IMR-90 (cell line): Measurements from ENCODE around the gene PRDM12. TPM values are rescaled to one million over a fixed set of nuclear protein-coding genes. Genes with fewer than 3 reads are reported as not detected.

Experiments used
- ATAC-seq: fragments of 200-7000 bp; cut with Tn5 transposase; 2 replicates; pipeline ENCODE4 v1.9.1; 2020; ENCODE audit warnings: low read depth, mild to moderate bottlenecking, moderate library complexity
- BruUV-seq: library from RNA; stranded (reverse); fragments of 400-500 nt; replicated peaks from 2 replicates; lab custom pipeline; 2021; lab: Mats Ljungman, UMichigan
- CTCF ChIA-PET: fragments of 300-600 bp; formaldehyde crosslinking; extraction: SDS; loops from one replicate; lab custom pipeline; 2021; ENCODE audit warnings: antibody characterized with exemption; lab: Yijun Ruan, JAX
- POLR2A ChIA-PET: fragments of 300-600 bp; sonication (Branson Sonifier 250); formaldehyde crosslinking; loops from one replicate; lab custom pipeline; 2022; ENCODE audit warnings: antibody characterized with exemption; ENCODE audit not compliant: unreplicated experiment; lab: Charles Lee
- DNase-seq: peaks from one replicate; pipeline ENCODE4 v3.0.0; 2013
- H2AFZ ChIP-seq: replicated peaks from 2 replicates; pipeline ENCODE3; 2013; ENCODE audit warnings: low read length, mild to moderate bottlenecking; ENCODE audit not compliant: poor library complexity
- H2AK5ac ChIP-seq: 2 replicates; pipeline ENCODE4 v1.6.1; 2013; ENCODE audit warnings: low read depth, low read length, inconsistent platforms
- H2AK9ac ChIP-seq: replicated peaks from 2 replicates; pipeline ENCODE3; 2013; ENCODE audit warnings: mild to moderate bottlenecking, low read depth, low read length, moderate library complexity; ENCODE audit not compliant: poor library complexity
- H2BK120ac ChIP-seq: 2 replicates; pipeline ENCODE4 v1.6.1; 2013; ENCODE audit warnings: low read depth, low read length, inconsistent platforms
- H2BK15ac ChIP-seq: 3 replicates; pipeline ENCODE4 v1.6.1; 2013; ENCODE audit warnings: low read depth, low read length, inconsistent platforms
- H2BK20ac ChIP-seq: 2 replicates; pipeline ENCODE4 v1.6.1; 2013; ENCODE audit warnings: low read depth, mild to moderate bottlenecking, inconsistent platforms, low read length, moderate library complexity
- H2BK5ac ChIP-seq: 2 replicates; pipeline ENCODE4 v1.6.1; 2013; ENCODE audit warnings: mild to moderate bottlenecking, low read depth, low read length, inconsistent platforms; ENCODE audit not compliant: poor library complexity, severe bottlenecking
- H3K14ac ChIP-seq: replicated peaks from 2 replicates; pipeline ENCODE4 v1.6.1; 2013; ENCODE audit warnings: low read depth, low read length, inconsistent platforms
- H3K18ac ChIP-seq: 2 replicates; pipeline ENCODE4 v1.6.1; 2013; ENCODE audit warnings: low read depth, low read length, control low read depth
- H3K23ac ChIP-seq: 2 replicates; pipeline ENCODE4 v1.6.1; 2013; ENCODE audit warnings: low read depth, low read length, inconsistent platforms
- H3K27ac ChIP-seq: 2 replicates; pipeline ENCODE4 v1.5.1; 2013; ENCODE audit warnings: mild to moderate bottlenecking, control low read depth, low read length; ENCODE audit not compliant: insufficient read depth
- H3K27me3 ChIP-seq: 2 replicates; pipeline ENCODE4 v1.6.1; 2013; ENCODE audit warnings: low read length; ENCODE audit not compliant: control insufficient read depth, insufficient read depth
- H3K36me3 ChIP-seq: 2 replicates; pipeline ENCODE4 v1.6.1; 2013; ENCODE audit warnings: low read length, mixed read lengths; ENCODE audit not compliant: control insufficient read depth, insufficient read depth
- H3K4ac ChIP-seq: 2 replicates; pipeline ENCODE4 v1.6.1; 2013; ENCODE audit warnings: low read depth, low read length, inconsistent platforms
- H3K4me1 ChIP-seq: 2 replicates; pipeline ENCODE4 v1.6.1; 2013; ENCODE audit warnings: low read length, mixed read lengths; ENCODE audit not compliant: control insufficient read depth, insufficient read depth
- H3K4me2 ChIP-seq: 2 replicates; pipeline ENCODE4 v1.6.1; 2013; ENCODE audit warnings: low read depth, mild to moderate bottlenecking, control low read depth, low read length, moderate library complexity
- H3K4me3 ChIP-seq: 2 replicates; pipeline ENCODE4 v1.5.1; 2013; ENCODE audit warnings: low read depth, mild to moderate bottlenecking, control low read depth, low read length, moderate library complexity; ENCODE audit not compliant: insufficient read depth
- H3K56ac ChIP-seq: 2 replicates; pipeline ENCODE4 v1.6.1; 2013; ENCODE audit warnings: low read length, inconsistent platforms; ENCODE audit not compliant: insufficient read depth; ENCODE audit errors: extremely low read depth
- H3K79me1 ChIP-seq, 2 experiments: 2 replicates each; pipeline ENCODE4 v1.6.1; 2013; ENCODE audit warnings: low read length in 2 of 2, inconsistent platforms in 1 of 2, low read depth in 1 of 2
- H3K9ac ChIP-seq: 2 replicates; pipeline ENCODE4 v1.6.1; 2013; ENCODE audit warnings: low read depth, low read length, control low read depth
- H3K9me1 ChIP-seq: 2 replicates; pipeline ENCODE4 v1.6.1; 2013; ENCODE audit warnings: low read length, inconsistent platforms; ENCODE audit not compliant: insufficient read depth
- H3K9me3 ChIP-seq: 2 replicates; pipeline ENCODE4 v1.6.1; 2013; ENCODE audit warnings: low read length; ENCODE audit not compliant: control insufficient read depth, insufficient read depth
- H4K20me1 ChIP-seq: 2 replicates; pipeline ENCODE4 v1.6.1; 2013; ENCODE audit warnings: low read length, inconsistent platforms; ENCODE audit not compliant: insufficient read depth
- H4K5ac ChIP-seq: 2 replicates; pipeline ENCODE4 v1.6.1; 2013; ENCODE audit warnings: mild to moderate bottlenecking, low read depth, low read length, control low read depth
- H4K8ac ChIP-seq, 2 experiments: 2 replicates each; pipeline ENCODE4 v1.6.1; 2013; ENCODE audit warnings: low read depth in 2 of 2, low read length in 2 of 2, control low read depth in 1 of 2, inconsistent platforms in 1 of 2
- H4K91ac ChIP-seq: 2 replicates; pipeline ENCODE4 v1.6.1; 2013; ENCODE audit warnings: low read depth, low read length, inconsistent platforms; ENCODE audit not compliant: insufficient read depth
- CEBPB ChIP-seq: IDR thresholded peaks from 2 replicates; pipeline ENCODE4 v1.6.1; 2012; ENCODE audit warnings: low read depth, low read length, improper control_type of control experiment
- MXI1 ChIP-seq: IDR thresholded peaks from 2 replicates; pipeline ENCODE4 v1.6.1; 2012; ENCODE audit warnings: low read depth, mild to moderate bottlenecking, low read length, moderate library complexity, borderline replicate concordance
- USF2 ChIP-seq: fragments of 150-350 bp; IDR thresholded peaks from 2 replicates; pipeline ENCODE4 v1.6.1; 2017; ENCODE audit warnings: mild to moderate bottlenecking, antibody characterized with exemption, low read length, low read depth
- WGBS, 2 experiments: methylation state at CpG; one replicate each; pipeline versions ENCODE4 v1.1.5 to v1.1.7; 2013; ENCODE audit warnings: missing lambda C conversion rate in 2 of 2; ENCODE audit not compliant: insufficient read length in 1 of 2; ENCODE audit errors: extremely low coverage in 2 of 2; 5-methylcytosine and 5-hydroxymethylcytosine counted together
- dilution Hi-C: fragments of 300-500 bp; cut with HindIII; formaldehyde crosslinking; loops from one replicate; pipeline ENCODE4 v1.14.3; 2018; ENCODE audit warnings: low sequenced_read_pairs; ENCODE audit not compliant: unreplicated experiment
- in situ Hi-C: fragments of 300-500 bp; cut with MboI; formaldehyde crosslinking; loops from 3 replicates; pipeline ENCODE4 v1.14.3; 2019; ENCODE audit warnings: low sequenced_read_pairs, inconsistent platforms, mixed read lengths
- intact Hi-C: fragments of 100-400 bp; cut with micrococcal nuclease; formaldehyde crosslinking; loops from 2 replicates; pipeline ENCODE4 v1.10.0; 2022
- polyA plus RNA-seq, 3 experiments: library from polyadenylated mRNA; depleted of rRNA; stranded (reverse); fragments of >200 nt; gene quantifications; 2 replicates each; pipeline ENCODE4 v1.2.3, GENCODE V29; 2012; ENCODE audit warnings: low replicate concordance in 1 of 3
- total RNA-seq: library from RNA; depleted of rRNA; stranded (reverse); fragments of >200 nt; gene quantifications from 2 replicates; pipeline ENCODE4 v1.2.3, GENCODE V29; 2012

PRDM12 gene
- total and polyA plus RNA-seq, 2 of the 4 experiments (the other 2 are of a cell fraction), result not detected

- no peak overlapping the region for H3K4ac ChIP-seq
- 94% methylated on average over 10 of the region's 27 CpGs; no CpG with 5 or more reads in 1 of the 2 experiments for WGBS, 2 experiments
- no peak overlapping the region for H2AK9ac ChIP-seq
- DNase-seq (no peak), ATAC-seq (no peak)
- H3K27me3 ChIP-seq, result no peaks in the 10 kb centered on the region
- no peak overlapping the region for H3K23ac ChIP-seq
- H2AK5ac ChIP-seq, result no peak overlapping the region
- H2AFZ ChIP-seq, result peak overlapping the region; percentile 29
- no peak overlapping the region for H3K14ac ChIP-seq
- H2BK20ac ChIP-seq, result no peak overlapping the region
- H3K56ac ChIP-seq, result no peak overlapping the region
- H3K9ac ChIP-seq, result no peak overlapping the region
- in situ Hi-C loops, result no loop called here
- H4K5ac ChIP-seq, result no peak overlapping the region
- no TSS peak for BruUV-seq
- CTCF ChIA-PET, result no interaction called here
- peaks cover 5% of the 10 kb centered on the region; the same call in 1 of the 2 replicates for H4K20me1 ChIP-seq
- dilution Hi-C loops, result no loop called here
- POLR2A ChIA-PET, result no interaction called here
- H2BK15ac ChIP-seq, result no peak overlapping the region
- H4K91ac ChIP-seq, result no peak overlapping the region
- H3K4me3 ChIP-seq, result no peak overlapping the region
- no peak overlapping the region for H3K18ac ChIP-seq
- no peaks in the 10 kb centered on the region for H3K4me1 ChIP-seq
- H3K9me1 ChIP-seq, result no peaks in the 10 kb centered on the region
- H3K27ac ChIP-seq, result no peak overlapping the region
- TF ChIP-seq CEBPB (no peak), MXI1 (no peak), USF2 (no peak)
- no peak overlapping the region for H3K4me2 ChIP-seq
- intact Hi-C loops, result no loop called here
- H2BK120ac ChIP-seq, result no peak overlapping the region
- H3K36me3 ChIP-seq, result peaks cover 87% of the 10 kb centered on the region
- H3K9me3 ChIP-seq, result no peaks in the 10 kb centered on the region
- H2BK5ac ChIP-seq, result no peak overlapping the region
- H4K8ac ChIP-seq, result no peak overlapping the region
- peaks cover 0 to 6% of the 10 kb centered on the region in 2 experiments; a peak in 2 of 4 replicates for H3K79me1 ChIP-seq
Measured at GRCh38 chr9:130630506-130631330, 33.7 kb upstream of the PRDM12 start.
